Sigmoid colon (tissue), 7 donors: Measurements from ENCODE around the gene TJP2. TPM values are rescaled to one million over a fixed set of nuclear protein-coding genes. Genes with fewer than 3 reads are reported as not detected.
A peak's percentile ranks its signal among the peaks of the same experiment; 100 is the strongest.

Source experiments
- DNase-seq: peaks from one replicate; pipeline ENCODE4 v3.0.0-alpha.2; 2019
- H3K27ac ChIP-seq, 4 donors: fragments of 200-600 bp; sonication (generic); one replicate each; pipeline ENCODE4 v1.5.1; 2016 to 2019; ENCODE audit warnings: mild to moderate bottlenecking in 1 of 4
- H3K27me3 ChIP-seq, 3 donors: fragments of 200-600 bp; sonication (generic); one replicate each; pipeline ENCODE4 v1.5.1; 2019; ENCODE audit warnings: mild to moderate bottlenecking in 1 of 3
- H3K36me3 ChIP-seq, 4 donors: fragments of 200-600 bp; sonication (generic); one replicate each; pipeline ENCODE4 v1.5.1; 2016 to 2019
- H3K4me1 ChIP-seq, 4 donors: fragments of 200-600 bp; sonication (generic); one replicate each; pipeline ENCODE4 v1.5.1; 2017 to 2019
- H3K4me3 ChIP-seq, 4 donors: fragments of 200-600 bp; sonication (generic); one replicate each; pipeline ENCODE4 v1.5.1; 2017 to 2019; ENCODE audit warnings: mild to moderate bottlenecking in 2 of 4, moderate library complexity in 1 of 4
- H3K9me3 ChIP-seq, 4 donors: fragments of 200-600 bp in 3 of 4; sonication (generic) in 3 of 4; one replicate each; pipeline versions ENCODE4 v1.5.1 to v1.6.1; 2013 to 2019
- EP300 ChIP-seq, 4 donors: sonication (generic); formaldehyde crosslinking; IDR thresholded peaks; one replicate each; pipeline ENCODE4 v1.6.1; 2017; ENCODE audit warnings: antibody characterized with exemption in 4 of 4
- POLR2A ChIP-seq, 2 donors: fragments of 450-650 bp; IDR thresholded peaks; one replicate each; pipeline ENCODE4 v1.6.1; 2016; ENCODE audit warnings: antibody characterized with exemption in 2 of 2, mild to moderate bottlenecking in 2 of 2, moderate library complexity in 2 of 2
- POLR2AphosphoS5 ChIP-seq, 4 donors: sonication (generic); formaldehyde crosslinking; IDR thresholded peaks; one replicate each; pipeline ENCODE4 v1.6.1; 2017; ENCODE audit warnings: antibody characterized with exemption in 4 of 4
- WGBS, 2 donors: extraction: QIAGEN DNeasy Blood & Tissue Kit; methylation state at CpG; one replicate each; pipeline ENCODE4 v1.1.7; 2013; 5-methylcytosine and 5-hydroxymethylcytosine counted together
- intact Hi-C: fragments of 100-400 bp; cut with DNase I; formaldehyde crosslinking; loops from one replicate; pipeline ENCODE4 v1.15.1; 2023
- polyA plus RNA-seq, 3 donors: library from polyadenylated mRNA; stranded (reverse); fragments of 200-250 nt; gene quantifications; one replicate each; pipeline ENCODE4 v1.2.3, GENCODE V29; 2013
- total RNA-seq, 4 donors: library from RNA; depleted of rRNA; stranded (reverse); fragments of >200 nt; gene quantifications; one replicate each; pipeline ENCODE4 v1.1.0, GENCODE V29; 2016
- TF ChIP-seq, protein P1 (sequence below), 4 experiments: fragments of 450-650 bp in 3 of 4; fragments of 200-600 bp in 1 of 4; IDR thresholded peaks; one replicate each; pipeline ENCODE4 v1.5.1; 2016 to 2019; ENCODE audit warnings: antibody characterized with exemption in 4 of 4, mild to moderate bottlenecking in 3 of 4, moderate library complexity in 2 of 4
- donor health status: healthy with polysubstance abuse.
- donor health status: Bipolar disorder and iron deficiency.
- donor health status: healthy.

The TJP2 gene
- total and polyA plus RNA-seq, 7 donors, result 16.1 to 46.5 (median 27.8) TPM

DNA sequence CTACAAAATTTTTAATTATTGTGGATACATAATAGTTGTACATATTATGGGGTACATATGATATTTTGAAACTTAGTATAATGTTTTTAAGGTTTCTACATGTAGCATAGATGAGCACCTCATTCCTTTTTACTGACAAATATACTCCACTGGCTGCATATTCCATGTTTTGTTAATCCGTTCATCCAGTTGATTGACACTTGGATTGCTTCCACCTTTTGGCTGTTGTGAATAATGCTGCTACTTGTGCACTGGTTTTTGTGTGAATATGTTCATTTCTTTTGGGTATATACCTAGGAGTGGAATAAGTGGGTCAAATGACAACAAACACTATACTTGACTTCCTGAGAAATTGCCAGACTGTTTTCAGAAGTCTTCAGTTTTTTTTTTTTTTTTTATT lies 148.2 kb downstream of the TJP2 start:
- Histone ChIP-seq H3K4me1 (peaks cover 0 to 26% (median 11%) of the 10 kb centered on the region in 4 donors), H3K4me3 (no peak overlapping the region), H3K27me3 (no peaks in the 10 kb centered on the region), H3K27ac (no peak overlapping the region), H3K36me3 (no peaks in the 10 kb centered on the region), H3K9me3 (no peaks in the 10 kb centered on the region)
- WGBS, 2 donors, result 41 to 70% methylated on average over 1 of the region's 1 CpG
- DNase-seq, result no peak
- intact Hi-C loops, result no loop called here
- TF ChIP-seq, protein P1, sequence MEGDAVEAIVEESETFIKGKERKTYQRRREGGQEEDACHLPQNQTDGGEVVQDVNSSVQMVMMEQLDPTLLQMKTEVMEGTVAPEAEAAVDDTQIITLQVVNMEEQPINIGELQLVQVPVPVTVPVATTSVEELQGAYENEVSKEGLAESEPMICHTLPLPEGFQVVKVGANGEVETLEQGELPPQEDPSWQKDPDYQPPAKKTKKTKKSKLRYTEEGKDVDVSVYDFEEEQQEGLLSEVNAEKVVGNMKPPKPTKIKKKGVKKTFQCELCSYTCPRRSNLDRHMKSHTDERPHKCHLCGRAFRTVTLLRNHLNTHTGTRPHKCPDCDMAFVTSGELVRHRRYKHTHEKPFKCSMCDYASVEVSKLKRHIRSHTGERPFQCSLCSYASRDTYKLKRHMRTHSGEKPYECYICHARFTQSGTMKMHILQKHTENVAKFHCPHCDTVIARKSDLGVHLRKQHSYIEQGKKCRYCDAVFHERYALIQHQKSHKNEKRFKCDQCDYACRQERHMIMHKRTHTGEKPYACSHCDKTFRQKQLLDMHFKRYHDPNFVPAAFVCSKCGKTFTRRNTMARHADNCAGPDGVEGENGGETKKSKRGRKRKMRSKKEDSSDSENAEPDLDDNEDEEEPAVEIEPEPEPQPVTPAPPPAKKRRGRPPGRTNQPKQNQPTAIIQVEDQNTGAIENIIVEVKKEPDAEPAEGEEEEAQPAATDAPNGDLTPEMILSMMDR (IDR thresholded peaks at IDR 0.05), result no peak
- TF ChIP-seq EP300 (IDR thresholded peaks at IDR 0.05) (no peak), POLR2AphosphoS5 (IDR thresholded peaks at IDR 0.05) (no peak), POLR2A (IDR thresholded peaks at IDR 0.05) (no peak)

DNA sequence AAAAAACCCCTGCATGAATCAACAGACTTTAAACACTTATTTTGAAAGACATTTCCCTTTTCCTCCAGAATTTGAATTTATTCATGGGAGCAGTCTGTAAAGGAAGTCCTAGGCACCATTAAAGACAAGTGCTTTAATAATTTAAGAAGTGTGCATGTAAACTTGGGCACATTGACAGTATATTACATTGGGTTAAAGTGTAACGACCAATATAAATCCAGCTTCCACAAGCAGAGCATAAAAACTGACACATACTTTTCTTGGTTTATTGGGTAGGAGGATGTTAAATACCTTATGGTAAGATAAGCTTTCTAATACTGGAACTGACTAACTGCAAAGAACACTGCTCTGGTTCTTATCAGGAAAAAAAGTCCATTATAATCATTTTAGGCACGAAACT lies 149.8 kb downstream of the TJP2 start:
- H3K27me3 ChIP-seq, result no peaks in the 10 kb centered on the region
- 18 to 52% methylated on average over 2 of the region's 2 CpGs for WGBS, 2 donors
- H3K27ac ChIP-seq, result no peak overlapping the region

More for the DNA sequence above, 149.8 kb downstream of the TJP2 start:
- peaks cover 0 to 27% (median 11%) of the 10 kb centered on the region in 4 donors for H3K4me1 ChIP-seq
- TF ChIP-seq EP300 (IDR thresholded peaks at IDR 0.05) (peak in 1 of 4 donors; percentile 1), POLR2AphosphoS5 (IDR thresholded peaks at IDR 0.05) (peak in 2 of 4 donors; percentile 23 to 27), POLR2A (IDR thresholded peaks at IDR 0.05) (no peak)
- TF ChIP-seq, protein P1 (IDR thresholded peaks at IDR 0.05), result no peak
- DNase-seq, result no peak
- intact Hi-C loops, result no loop called here
- H3K4me3 ChIP-seq, result no peak overlapping the region
- H3K36me3 ChIP-seq, result no peaks in the 10 kb centered on the region
- H3K9me3 ChIP-seq, result no peaks in the 10 kb centered on the region

Other genes starting within 250 kb of the TJP2 start
- gene PRKACG, start 160.2 kb upstream of the TJP2 start, total RNA-seq, result not detected
- not detected for gene PRKACG, start 160.2 kb upstream of the TJP2 start, polyA plus RNA-seq
- gene FXN, start 138.5 kb upstream of the TJP2 start, total RNA-seq, result 1 to 10 TPM; 3.4 to 8.7 (median 5.6) TPM
- 10 to 100 TPM; 10.2 to 16.1 (median 10.2) TPM for gene FXN, start 138.5 kb upstream of the TJP2 start, polyA plus RNA-seq
- 10 to 100 TPM in 2 of 4 donors, 1 to 10 TPM in 2; 3.6 to 81.9 (median 7.8) TPM for gene ENTREP1, start 150.9 kb downstream of the TJP2 start, total RNA-seq
- gene ENTREP1, start 150.9 kb downstream of the TJP2 start, polyA plus RNA-seq, result 1 to 10 TPM in 2 of 3 donors, not detected in 1; 1.2 TPM